A673 (cell line): ENCODE results near the gene TIAL1.
A peak's percentile ranks its signal among the peaks of the same experiment; 100 is the strongest.

Experiments
- CTCF ChIP-seq: fragments of 300-800, 200-600 bp; sonication (generic); conservative IDR thresholded peaks from 2 replicates; pipeline ENCODE4 v1.5.1; 2017; ENCODE audit warnings: low read depth, mild to moderate bottlenecking, antibody characterized with exemption, low read length, moderate library complexity, mixed read lengths
- EZH2 ChIP-seq: fragments of 200-600 bp; sonication (generic); IDR thresholded peaks from 2 replicates; pipeline ENCODE4 v1.6.1; 2017; ENCODE audit warnings: borderline replicate concordance, low read depth, mild to moderate bottlenecking, mixed read lengths, antibody characterized with exemption, low read length; ENCODE audit not compliant: poor library complexity, severe bottlenecking

- TF ChIP-seq CTCF (peak; percentile 24; the same call in 1 of the 2 replicates), EZH2 (no peak)
Observed at GRCh38 chr10:119538632-119539358, 58.0 kb downstream of the TIAL1 start.
